Neural progenitor cell (in vitro differentiated cells): ENCODE results near the gene SLC35E4. TPM values are rescaled to one million over a fixed set of nuclear protein-coding genes. Genes with fewer than 3 reads are reported as not detected.
A peak's percentile ranks its signal among the peaks of the same experiment; 100 is the strongest.

Experiments
- DNase-seq: peaks from one replicate; pipeline ENCODE4 v3.0.0-alpha.2; 2016; ENCODE audit warnings: low spot score
- H2AFZ ChIP-seq: fragments of 200-600 bp; sonication (generic); replicated peaks from 2 replicates; pipeline ENCODE4 v1.6.1; 2016; ENCODE audit warnings: antibody characterized with exemption
- H3F3A ChIP-seq: fragments of 200-600 bp; sonication (generic); 2 replicates; pipeline ENCODE4 v1.6.1; 2016; ENCODE audit warnings: antibody characterized with exemption, low read depth
- H3K27ac ChIP-seq: fragments of 200-600 bp; sonication (generic); 2 replicates; pipeline ENCODE4 v1.5.1; 2016; ENCODE audit warnings: mild to moderate bottlenecking
- H3K27me3 ChIP-seq: fragments of 200-600 bp; sonication (generic); 2 replicates; pipeline ENCODE4 v1.6.1; 2016; ENCODE audit warnings: mild to moderate bottlenecking, moderate library complexity
- H3K36me3 ChIP-seq: fragments of 200-600 bp; sonication (generic); 2 replicates; pipeline ENCODE4 v1.5.1; 2016
- H3K4me1 ChIP-seq: fragments of 200-600 bp; sonication (generic); 2 replicates; pipeline ENCODE4 v1.6.1; 2016; ENCODE audit warnings: mixed run types
- H3K4me2 ChIP-seq: fragments of 200-600 bp; sonication (generic); 2 replicates; pipeline ENCODE4 v1.6.1; 2016
- H3K4me3 ChIP-seq: fragments of 200-600 bp; sonication (generic); 2 replicates; pipeline ENCODE4 v1.5.1; 2016
- H3K79me2 ChIP-seq: fragments of 200-600 bp; sonication (generic); 2 replicates; pipeline ENCODE4 v1.6.1; 2016; ENCODE audit warnings: low read depth
- H3K9ac ChIP-seq: fragments of 200-600 bp; sonication (generic); 2 replicates; pipeline ENCODE4 v1.6.1; 2016
- H3K9me3 ChIP-seq: fragments of 200-600 bp; sonication (generic); 2 replicates; pipeline ENCODE4 v1.5.1; 2016; ENCODE audit warnings: low read depth
- H4K20me1 ChIP-seq: fragments of 200-600 bp; sonication (generic); 2 replicates; pipeline ENCODE4 v1.6.1; 2016; ENCODE audit warnings: low read depth
- H3K27ac Mint-ChIP-seq: 3 replicates; pipeline ENCODE4 v1.8.0; 2021; ENCODE audit warnings: mixed read lengths
- H3K27me3 Mint-ChIP-seq: 2 replicates; pipeline ENCODE4 v1.8.0; 2022; ENCODE audit warnings: low read depth, mild to moderate bottlenecking, inconsistent platforms, moderate library complexity, mixed read lengths; ENCODE audit not compliant: insufficient read depth
- H3K36me3 Mint-ChIP-seq: 3 replicates; pipeline ENCODE4 v1.8.0; 2021; ENCODE audit warnings: mixed read lengths
- H3K4me1 Mint-ChIP-seq: 3 replicates; pipeline ENCODE4 v1.8.0; 2021; ENCODE audit warnings: mixed read lengths
- H3K4me3 Mint-ChIP-seq: 3 replicates; pipeline ENCODE4 v1.8.0; 2021; ENCODE audit warnings: mild to moderate bottlenecking, moderate library complexity, mixed read lengths
- H3K9me3 Mint-ChIP-seq: 3 replicates; pipeline ENCODE4 v1.8.0; 2020; ENCODE audit warnings: mixed read lengths
- EZH2 ChIP-seq: fragments of 200-600 bp; sonication (generic); IDR thresholded peaks from 2 replicates; pipeline ENCODE4 v1.6.1; 2017; ENCODE audit warnings: antibody characterized with exemption, mild to moderate bottlenecking, moderate library complexity
- EZH2phosphoT487 ChIP-seq: fragments of 200-600 bp; sonication (generic); IDR thresholded peaks from 2 replicates; pipeline ENCODE4 v1.6.1; 2017; ENCODE audit warnings: antibody characterized with exemption
- total RNA-seq: library from RNA; depleted of rRNA; stranded (reverse); fragments of >200 nt; gene quantifications from 2 replicates; pipeline ENCODE4 v1.2.3, GENCODE V29; 2015; ENCODE audit warnings: low replicate concordance
- TF ChIP-seq, protein P1 (sequence below): fragments of 200-600 bp; sonication (generic); IDR thresholded peaks from 2 replicates; pipeline ENCODE4 v1.5.1; 2017; ENCODE audit warnings: antibody characterized with exemption, mild to moderate bottlenecking

The SLC35E4 gene, protein sequence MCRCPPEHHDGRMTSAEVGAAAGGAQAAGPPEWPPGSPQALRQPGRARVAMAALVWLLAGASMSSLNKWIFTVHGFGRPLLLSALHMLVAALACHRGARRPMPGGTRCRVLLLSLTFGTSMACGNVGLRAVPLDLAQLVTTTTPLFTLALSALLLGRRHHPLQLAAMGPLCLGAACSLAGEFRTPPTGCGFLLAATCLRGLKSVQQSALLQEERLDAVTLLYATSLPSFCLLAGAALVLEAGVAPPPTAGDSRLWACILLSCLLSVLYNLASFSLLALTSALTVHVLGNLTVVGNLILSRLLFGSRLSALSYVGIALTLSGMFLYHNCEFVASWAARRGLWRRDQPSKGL
- 0.36 and 4.8 TPM in 2 replicates for total RNA-seq

DNA sequence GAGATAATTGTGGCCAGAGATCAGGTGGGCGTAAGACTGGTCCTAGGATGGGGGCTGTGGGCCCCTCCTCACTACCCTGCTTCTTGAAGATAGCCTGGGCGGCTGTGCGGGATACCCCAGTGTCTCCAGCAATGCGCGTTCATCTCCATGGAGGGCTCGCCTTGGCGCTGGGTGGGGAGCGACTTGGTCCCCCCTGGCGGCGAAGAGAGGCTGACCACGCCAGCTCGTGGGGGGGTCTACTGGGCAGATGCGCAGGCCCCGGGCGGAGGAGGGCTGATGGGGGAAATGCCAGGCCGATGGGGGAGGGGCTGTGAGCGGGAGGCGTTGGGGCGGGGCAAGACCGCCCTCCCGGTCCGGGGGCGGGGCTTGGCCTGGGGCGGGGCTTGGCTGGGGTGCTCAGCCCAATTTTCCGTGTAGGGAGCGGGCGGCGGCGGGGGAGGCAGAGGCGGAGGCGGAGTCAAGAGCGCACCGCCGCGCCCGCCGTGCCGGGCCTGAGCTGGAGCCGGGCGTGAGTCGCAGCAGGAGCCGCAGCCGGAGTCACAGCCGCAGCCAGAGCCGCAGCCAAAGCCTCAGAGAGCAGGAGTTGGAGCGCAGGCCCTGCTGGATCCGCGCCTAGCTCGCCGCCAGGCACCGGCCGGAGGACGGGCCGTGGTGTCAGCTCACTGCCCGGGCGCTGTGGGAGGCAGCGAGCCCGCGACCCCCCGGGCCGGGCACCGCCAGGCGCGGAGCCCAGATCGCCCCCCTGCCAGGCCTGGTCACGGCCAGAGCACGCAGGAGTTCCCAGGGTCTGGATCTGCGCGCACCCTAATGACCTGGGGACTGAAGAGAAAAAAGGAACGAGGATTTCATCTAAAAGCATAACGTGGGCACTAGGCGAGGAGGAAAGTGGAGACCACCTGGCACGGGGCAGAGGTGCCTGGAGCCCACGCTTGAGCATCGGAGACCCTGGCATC lies at the start of gene SLC35E4:
Gene SLC35E4 (plus strand): TSS at position 509 of the 953 bp plus-strand sequence. CDS start 670 bp downstream, outside the sequence.
- no peak within 1 kb of the TSS for H3K27ac ChIP-seq
- H3K27me3 Mint-ChIP-seq, result peaks cover 7% of the 10 kb centered on the region
- peak; percentile 94 for DNase-seq
- H3K9me3 ChIP-seq, result no peaks in the 10 kb centered on the region
- H3K4me3 ChIP-seq, result peak within 1 kb of the TSS; percentile 69
- peak within 1 kb of the TSS; percentile 96 for H3K4me2 ChIP-seq
- no peaks in the 10 kb centered on the region for H3K79me2 ChIP-seq
- H3K27ac Mint-ChIP-seq, result no peak within 1 kb of the TSS
- peaks cover 15% of the 10 kb centered on the region for H3F3A ChIP-seq
- peak within 1 kb of the TSS; percentile 86 for H3K4me3 Mint-ChIP-seq
- H3K4me1 Mint-ChIP-seq, result peaks cover 23% of the 10 kb centered on the region
- H3K36me3 ChIP-seq, result no peaks in the 10 kb centered on the region
- no peaks in the 10 kb centered on the region for H4K20me1 ChIP-seq
- no peak within 1 kb of the TSS for H3K9ac ChIP-seq
- H3K36me3 Mint-ChIP-seq, result peaks cover 5% of the 10 kb centered on the region
- peaks cover 8% of the 10 kb centered on the region for H3K27me3 ChIP-seq
- H2AFZ ChIP-seq, result peak within 1 kb of the TSS; percentile 90
- peaks cover 2% of the 10 kb centered on the region for H3K9me3 Mint-ChIP-seq
- H3K4me1 ChIP-seq, result peaks cover 3% of the 10 kb centered on the region
- TF ChIP-seq, protein P1, sequence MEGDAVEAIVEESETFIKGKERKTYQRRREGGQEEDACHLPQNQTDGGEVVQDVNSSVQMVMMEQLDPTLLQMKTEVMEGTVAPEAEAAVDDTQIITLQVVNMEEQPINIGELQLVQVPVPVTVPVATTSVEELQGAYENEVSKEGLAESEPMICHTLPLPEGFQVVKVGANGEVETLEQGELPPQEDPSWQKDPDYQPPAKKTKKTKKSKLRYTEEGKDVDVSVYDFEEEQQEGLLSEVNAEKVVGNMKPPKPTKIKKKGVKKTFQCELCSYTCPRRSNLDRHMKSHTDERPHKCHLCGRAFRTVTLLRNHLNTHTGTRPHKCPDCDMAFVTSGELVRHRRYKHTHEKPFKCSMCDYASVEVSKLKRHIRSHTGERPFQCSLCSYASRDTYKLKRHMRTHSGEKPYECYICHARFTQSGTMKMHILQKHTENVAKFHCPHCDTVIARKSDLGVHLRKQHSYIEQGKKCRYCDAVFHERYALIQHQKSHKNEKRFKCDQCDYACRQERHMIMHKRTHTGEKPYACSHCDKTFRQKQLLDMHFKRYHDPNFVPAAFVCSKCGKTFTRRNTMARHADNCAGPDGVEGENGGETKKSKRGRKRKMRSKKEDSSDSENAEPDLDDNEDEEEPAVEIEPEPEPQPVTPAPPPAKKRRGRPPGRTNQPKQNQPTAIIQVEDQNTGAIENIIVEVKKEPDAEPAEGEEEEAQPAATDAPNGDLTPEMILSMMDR, result peak; percentile 42
- no peak for TF ChIP-seq EZH2phosphoT487

DNA sequence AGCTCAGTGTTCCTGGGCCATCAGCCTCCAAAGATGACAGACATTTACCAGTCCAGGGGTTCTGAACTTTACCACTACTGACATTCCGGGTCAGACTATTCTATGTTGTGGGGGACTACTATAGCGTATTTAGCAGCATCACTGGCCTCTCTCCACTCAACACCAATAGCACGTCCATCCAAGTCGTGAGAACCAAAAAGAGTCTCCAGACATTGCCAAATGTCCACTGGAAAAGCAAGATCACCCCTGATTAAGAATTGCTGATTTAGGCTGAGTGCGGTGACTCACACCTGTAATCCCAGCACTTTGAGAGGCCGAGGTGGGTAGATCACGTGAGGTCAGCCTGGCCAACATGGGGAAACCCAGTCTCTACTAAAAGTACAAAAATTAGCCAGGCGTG lies 49.2 kb upstream of the SLC35E4 start:
- no peak overlapping the region for H3K4me2 ChIP-seq
- H3K36me3 Mint-ChIP-seq, result peaks cover 10% of the 10 kb centered on the region
- TF ChIP-seq EZH2 (no peak), EZH2phosphoT487 (no peak)
- TF ChIP-seq, protein P1, result no peak

DNA sequence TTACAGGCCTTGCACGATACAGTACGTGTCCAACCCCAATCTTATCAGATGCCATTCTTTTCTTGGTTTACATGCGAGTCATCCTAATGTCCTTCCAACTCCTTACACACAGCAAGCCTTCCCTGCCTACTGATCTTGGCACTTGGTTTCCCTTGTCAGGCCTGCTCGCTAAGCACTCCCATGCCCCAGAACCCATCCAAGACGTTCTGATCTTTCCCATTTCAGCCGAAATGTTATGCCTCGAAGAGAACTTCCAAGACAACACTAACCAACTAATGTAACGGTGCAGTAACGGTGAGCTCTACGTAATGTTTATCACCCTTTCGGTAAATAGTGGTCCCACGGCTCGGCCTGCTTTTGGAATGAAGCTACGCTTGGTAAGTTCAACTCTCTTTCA lies 44.4 kb upstream of the SLC35E4 start:
- Histone ChIP-seq H3K4me1 (peaks cover 11% of the 10 kb centered on the region), H3K9ac (peak overlapping the region; percentile 84), H3K9me3 (no peaks in the 10 kb centered on the region), H3K4me2 (peak overlapping the region; percentile 97), H3K27ac (no peak overlapping the region), H3K79me2 (peaks cover 25% of the 10 kb centered on the region), H3K4me3 (peak overlapping the region; percentile 87), H2AFZ (no peak overlapping the region), H3K36me3 (no peaks in the 10 kb centered on the region), H3F3A (no peaks in the 10 kb centered on the region), H4K20me1 (peaks cover 3% of the 10 kb centered on the region), H3K27me3 (peaks cover 25% of the 10 kb centered on the region)
- Mint-ChIP-seq H3K9me3 (no peaks in the 10 kb centered on the region), H3K27ac (no peak overlapping the region), H3K27me3 (peaks cover 2% of the 10 kb centered on the region), H3K4me3 (no peak overlapping the region), H3K4me1 (no peaks in the 10 kb centered on the region), H3K36me3 (peaks cover 9% of the 10 kb centered on the region)
- TF ChIP-seq EZH2 (no peak), EZH2phosphoT487 (no peak)
- TF ChIP-seq, protein P1, result no peak
- no peak for DNase-seq

More for the DNA sequence above, 49.2 kb upstream of the SLC35E4 start:
- peaks cover 22% of the 10 kb centered on the region for H3K79me2 ChIP-seq
- H4K20me1 ChIP-seq, result peaks cover 3% of the 10 kb centered on the region
- no peaks in the 10 kb centered on the region for H3K36me3 ChIP-seq
- DNase-seq, result no peak
- H3K9me3 Mint-ChIP-seq, result no peaks in the 10 kb centered on the region
- peaks cover 5% of the 10 kb centered on the region for H3F3A ChIP-seq
- no peak overlapping the region for H3K27ac Mint-ChIP-seq
- no peak overlapping the region for H3K27ac ChIP-seq
- H3K9me3 ChIP-seq, result no peaks in the 10 kb centered on the region
- no peak overlapping the region for H3K4me3 ChIP-seq
- no peak overlapping the region for H2AFZ ChIP-seq
- no peak overlapping the region for H3K9ac ChIP-seq
- H3K4me1 Mint-ChIP-seq, result no peaks in the 10 kb centered on the region
- no peaks in the 10 kb centered on the region for H3K27me3 ChIP-seq
- H3K4me1 ChIP-seq, result peaks cover 11% of the 10 kb centered on the region
- H3K4me3 Mint-ChIP-seq, result no peak overlapping the region
- peaks cover 2% of the 10 kb centered on the region for H3K27me3 Mint-ChIP-seq
